H1 (cell line): ENCODE measurements around the gene LYRM4. TPM values are rescaled to one million over a fixed set of nuclear protein-coding genes. Genes with fewer than 3 reads are reported as not detected.

Experiments used
- BACH1 ChIP-seq: IDR thresholded peaks from 2 replicates; pipeline ENCODE4 v1.6.1; 2012; ENCODE audit warnings: low read length, improper control_type of control experiment
- HDAC6 ChIP-seq: IDR thresholded peaks from one replicate; pipeline ENCODE4 v1.7.1; 2012; ENCODE audit warnings: low read depth, mild to moderate bottlenecking, inconsistent platforms, low read length, moderate library complexity
- SP4 ChIP-seq: IDR thresholded peaks from 2 replicates; pipeline ENCODE4 v1.6.1; 2012; ENCODE audit warnings: low read length, inconsistent platforms
- TEAD4 ChIP-seq: IDR thresholded peaks from 2 replicates; pipeline ENCODE4 v1.6.1; 2012; ENCODE audit warnings: low read depth, low read length, inconsistent platforms, mixed read lengths
- USF2 ChIP-seq: IDR thresholded peaks from 2 replicates; pipeline ENCODE4 v1.6.1; 2011; ENCODE audit warnings: low read length, improper control_type of control experiment
- polyA plus RNA-seq, 7 experiments: library from polyadenylated mRNA; depleted of rRNA in 3 of 7; stranded (reverse) in 5 of 7; unstranded in 2 of 7; fragments of >200 nt in 5 of 7; fragments of 200-250 nt in 2 of 7; gene quantifications; 1 replicate in 5 of 7; 2 replicates in 1 of 7; 4 replicates in 1 of 7; pipeline versions ENCODE4 v1.2.1 to v1.2.3, GENCODE V29; 2011 to 2013; ENCODE audit warnings: missing spikeins in 2 of 7, mixed read lengths in 2 of 7
- total RNA-seq: library from RNA; stranded (reverse); fragmentation: NEBNext Ultra II Directional; extraction: Animal tissue kit (Norgen Biotek cat#: 25700); gene quantifications from 2 replicates; pipeline ENCODE4 v1.2.1, GENCODE V29; 2021
- TF ChIP-seq, protein P1 (sequence below): fragments of 300-600 bp; sonication (generic); IDR thresholded peaks from 2 replicates; pipeline ENCODE4 v1.7.1; 2012; ENCODE audit warnings: low read length, moderate library complexity, mild to moderate bottlenecking, inconsistent platforms; ENCODE audit not compliant: insufficient replicate concordance

The LYRM4 gene
- total and polyA plus RNA-seq, 2 of the 8 experiments (the other 6 are each of a cell fraction or from before 2014, with no cell fraction given) = 56.6 to 62.8 TPM

- no peak for TF ChIP-seq HDAC6
- TF ChIP-seq TEAD4 = no peak
- no peak for TF ChIP-seq BACH1
- no peak for TF ChIP-seq SP4
- TF ChIP-seq, protein P1, sequence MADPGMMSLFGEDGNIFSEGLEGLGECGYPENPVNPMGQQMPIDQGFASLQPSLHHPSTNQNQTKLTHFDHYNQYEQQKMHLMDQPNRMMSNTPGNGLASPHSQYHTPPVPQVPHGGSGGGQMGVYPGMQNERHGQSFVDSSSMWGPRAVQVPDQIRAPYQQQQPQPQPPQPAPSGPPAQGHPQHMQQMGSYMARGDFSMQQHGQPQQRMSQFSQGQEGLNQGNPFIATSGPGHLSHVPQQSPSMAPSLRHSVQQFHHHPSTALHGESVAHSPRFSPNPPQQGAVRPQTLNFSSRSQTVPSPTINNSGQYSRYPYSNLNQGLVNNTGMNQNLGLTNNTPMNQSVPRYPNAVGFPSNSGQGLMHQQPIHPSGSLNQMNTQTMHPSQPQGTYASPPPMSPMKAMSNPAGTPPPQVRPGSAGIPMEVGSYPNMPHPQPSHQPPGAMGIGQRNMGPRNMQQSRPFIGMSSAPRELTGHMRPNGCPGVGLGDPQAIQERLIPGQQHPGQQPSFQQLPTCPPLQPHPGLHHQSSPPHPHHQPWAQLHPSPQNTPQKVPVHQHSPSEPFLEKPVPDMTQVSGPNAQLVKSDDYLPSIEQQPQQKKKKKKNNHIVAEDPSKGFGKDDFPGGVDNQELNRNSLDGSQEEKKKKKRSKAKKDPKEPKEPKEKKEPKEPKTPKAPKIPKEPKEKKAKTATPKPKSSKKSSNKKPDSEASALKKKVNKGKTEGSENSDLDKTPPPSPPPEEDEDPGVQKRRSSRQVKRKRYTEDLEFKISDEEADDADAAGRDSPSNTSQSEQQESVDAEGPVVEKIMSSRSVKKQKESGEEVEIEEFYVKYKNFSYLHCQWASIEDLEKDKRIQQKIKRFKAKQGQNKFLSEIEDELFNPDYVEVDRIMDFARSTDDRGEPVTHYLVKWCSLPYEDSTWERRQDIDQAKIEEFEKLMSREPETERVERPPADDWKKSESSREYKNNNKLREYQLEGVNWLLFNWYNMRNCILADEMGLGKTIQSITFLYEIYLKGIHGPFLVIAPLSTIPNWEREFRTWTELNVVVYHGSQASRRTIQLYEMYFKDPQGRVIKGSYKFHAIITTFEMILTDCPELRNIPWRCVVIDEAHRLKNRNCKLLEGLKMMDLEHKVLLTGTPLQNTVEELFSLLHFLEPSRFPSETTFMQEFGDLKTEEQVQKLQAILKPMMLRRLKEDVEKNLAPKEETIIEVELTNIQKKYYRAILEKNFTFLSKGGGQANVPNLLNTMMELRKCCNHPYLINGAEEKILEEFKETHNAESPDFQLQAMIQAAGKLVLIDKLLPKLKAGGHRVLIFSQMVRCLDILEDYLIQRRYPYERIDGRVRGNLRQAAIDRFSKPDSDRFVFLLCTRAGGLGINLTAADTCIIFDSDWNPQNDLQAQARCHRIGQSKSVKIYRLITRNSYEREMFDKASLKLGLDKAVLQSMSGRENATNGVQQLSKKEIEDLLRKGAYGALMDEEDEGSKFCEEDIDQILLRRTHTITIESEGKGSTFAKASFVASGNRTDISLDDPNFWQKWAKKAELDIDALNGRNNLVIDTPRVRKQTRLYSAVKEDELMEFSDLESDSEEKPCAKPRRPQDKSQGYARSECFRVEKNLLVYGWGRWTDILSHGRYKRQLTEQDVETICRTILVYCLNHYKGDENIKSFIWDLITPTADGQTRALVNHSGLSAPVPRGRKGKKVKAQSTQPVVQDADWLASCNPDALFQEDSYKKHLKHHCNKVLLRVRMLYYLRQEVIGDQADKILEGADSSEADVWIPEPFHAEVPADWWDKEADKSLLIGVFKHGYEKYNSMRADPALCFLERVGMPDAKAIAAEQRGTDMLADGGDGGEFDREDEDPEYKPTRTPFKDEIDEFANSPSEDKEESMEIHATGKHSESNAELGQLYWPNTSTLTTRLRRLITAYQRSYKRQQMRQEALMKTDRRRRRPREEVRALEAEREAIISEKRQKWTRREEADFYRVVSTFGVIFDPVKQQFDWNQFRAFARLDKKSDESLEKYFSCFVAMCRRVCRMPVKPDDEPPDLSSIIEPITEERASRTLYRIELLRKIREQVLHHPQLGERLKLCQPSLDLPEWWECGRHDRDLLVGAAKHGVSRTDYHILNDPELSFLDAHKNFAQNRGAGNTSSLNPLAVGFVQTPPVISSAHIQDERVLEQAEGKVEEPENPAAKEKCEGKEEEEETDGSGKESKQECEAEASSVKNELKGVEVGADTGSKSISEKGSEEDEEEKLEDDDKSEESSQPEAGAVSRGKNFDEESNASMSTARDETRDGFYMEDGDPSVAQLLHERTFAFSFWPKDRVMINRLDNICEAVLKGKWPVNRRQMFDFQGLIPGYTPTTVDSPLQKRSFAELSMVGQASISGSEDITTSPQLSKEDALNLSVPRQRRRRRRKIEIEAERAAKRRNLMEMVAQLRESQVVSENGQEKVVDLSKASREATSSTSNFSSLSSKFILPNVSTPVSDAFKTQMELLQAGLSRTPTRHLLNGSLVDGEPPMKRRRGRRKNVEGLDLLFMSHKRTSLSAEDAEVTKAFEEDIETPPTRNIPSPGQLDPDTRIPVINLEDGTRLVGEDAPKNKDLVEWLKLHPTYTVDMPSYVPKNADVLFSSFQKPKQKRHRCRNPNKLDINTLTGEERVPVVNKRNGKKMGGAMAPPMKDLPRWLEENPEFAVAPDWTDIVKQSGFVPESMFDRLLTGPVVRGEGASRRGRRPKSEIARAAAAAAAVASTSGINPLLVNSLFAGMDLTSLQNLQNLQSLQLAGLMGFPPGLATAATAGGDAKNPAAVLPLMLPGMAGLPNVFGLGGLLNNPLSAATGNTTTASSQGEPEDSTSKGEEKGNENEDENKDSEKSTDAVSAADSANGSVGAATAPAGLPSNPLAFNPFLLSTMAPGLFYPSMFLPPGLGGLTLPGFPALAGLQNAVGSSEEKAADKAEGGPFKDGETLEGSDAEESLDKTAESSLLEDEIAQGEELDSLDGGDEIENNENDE = no peak
- TF ChIP-seq USF2 = no peak
Measured at GRCh38 chr6:5259428-5259827, 1.3 kb downstream of the LYRM4 start (continued).
